Rectal smooth muscle tissue (tissue), 1 donor: ENCODE data around the gene NDE1.

Experiments used
- H3K27ac ChIP-seq: one replicate; pipeline ENCODE4 v1.7.0; 2013; ENCODE audit warnings: low read depth, low read length, inconsistent platforms
- H3K27me3 ChIP-seq: one replicate; pipeline ENCODE4 v1.7.0; 2013; ENCODE audit warnings: low read length; ENCODE audit not compliant: control insufficient read depth, insufficient read depth
- H3K36me3 ChIP-seq: one replicate; pipeline ENCODE4 v1.7.0; 2013; ENCODE audit warnings: low read length; ENCODE audit not compliant: control insufficient read depth, insufficient read depth
- H3K4me1 ChIP-seq: one replicate; pipeline ENCODE4 v1.7.0; 2013; ENCODE audit warnings: low read length; ENCODE audit not compliant: control insufficient read depth, insufficient read depth
- H3K4me3 ChIP-seq: one replicate; pipeline ENCODE4 v1.7.0; 2013; ENCODE audit warnings: low read length
- H3K9ac ChIP-seq: one replicate; pipeline ENCODE4 v1.7.0; 2013; ENCODE audit warnings: low read length

NDE1 gene

GRCh38 chr16:15610369-15610871 is 39.6 kb upstream of the NDE1 start:
- Histone ChIP-seq H3K4me1 (no peaks in the 10 kb centered on the region), H3K36me3 (peaks cover 39% of the 10 kb centered on the region), H3K27me3 (no peaks in the 10 kb centered on the region), H3K4me3 (no peak overlapping the region), H3K27ac (no peak overlapping the region), H3K9ac (no peak overlapping the region)

DNA sequence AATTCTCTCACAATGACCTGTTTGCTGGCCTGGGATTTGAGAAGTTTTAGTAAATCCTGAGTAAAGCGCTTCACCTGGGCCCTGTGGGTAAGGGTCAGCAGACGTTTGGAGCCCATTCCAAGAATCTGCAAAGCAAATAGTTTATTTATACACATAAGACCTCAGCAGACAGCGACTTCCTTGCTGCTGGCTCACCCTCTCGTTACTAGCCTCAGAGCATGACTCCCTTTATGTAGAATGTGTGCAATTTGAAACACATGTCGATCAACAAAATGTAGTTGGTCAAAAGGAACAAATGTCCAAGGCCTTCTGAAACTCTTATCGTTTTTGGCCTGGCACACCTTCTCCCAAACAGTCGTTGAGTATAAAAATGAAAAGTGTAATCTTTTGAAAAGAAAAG is 38.4 kb upstream of the NDE1 start:
- Histone ChIP-seq H3K36me3 (peaks cover 46% of the 10 kb centered on the region), H3K27me3 (no peaks in the 10 kb centered on the region), H3K4me3 (no peak overlapping the region), H3K27ac (no peak overlapping the region), H3K9ac (no peak overlapping the region), H3K4me1 (no peaks in the 10 kb centered on the region)

DNA sequence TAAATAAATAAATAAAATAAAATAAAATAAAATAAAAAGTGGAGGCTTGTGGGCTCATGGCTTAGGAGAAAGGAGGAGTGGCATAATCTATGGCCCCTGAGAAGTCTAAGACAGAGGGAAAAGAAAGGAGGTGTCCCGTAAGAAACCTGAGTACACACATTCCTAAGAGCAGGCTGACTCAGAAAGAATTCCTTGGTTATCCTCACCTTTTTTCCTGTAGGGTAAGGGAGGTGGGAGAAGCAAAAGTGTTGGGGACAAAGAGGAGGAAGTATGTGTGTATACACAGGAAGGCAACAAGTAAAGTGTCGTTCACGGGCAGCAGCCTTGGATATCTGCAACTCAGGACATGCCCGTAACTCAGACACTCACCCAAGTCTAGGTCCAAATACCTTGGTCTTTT is 36.4 kb upstream of the NDE1 start:
- H3K9ac ChIP-seq: no peak overlapping the region
- no peaks in the 10 kb centered on the region for H3K27me3 ChIP-seq
- no peak overlapping the region for H3K4me3 ChIP-seq
- peaks cover 46% of the 10 kb centered on the region for H3K36me3 ChIP-seq
- no peak overlapping the region for H3K27ac ChIP-seq
- H3K4me1 ChIP-seq: no peaks in the 10 kb centered on the region

DNA sequence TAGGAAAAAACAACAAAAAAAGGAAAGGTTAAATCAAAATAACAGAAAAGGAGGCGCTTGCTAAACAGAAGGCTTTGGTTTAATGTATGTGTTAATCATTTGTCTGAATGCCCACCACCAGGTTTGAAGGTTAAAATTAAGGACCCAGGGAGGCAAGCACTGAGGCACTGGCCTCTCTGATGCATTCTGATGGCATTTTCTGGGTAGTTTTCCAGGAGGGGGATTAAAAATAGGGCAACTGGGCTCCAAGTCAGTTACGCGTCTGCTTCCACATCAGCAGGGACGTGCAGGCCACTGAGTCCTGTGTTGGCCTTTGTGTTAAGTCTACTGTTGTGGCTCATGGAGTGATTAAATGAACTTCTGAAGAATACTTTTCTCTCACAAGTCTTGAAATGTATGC is 34.0 kb upstream of the NDE1 start:
- Histone ChIP-seq H3K27me3 (no peaks in the 10 kb centered on the region), H3K4me1 (no peaks in the 10 kb centered on the region), H3K4me3 (no peak overlapping the region), H3K9ac (no peak overlapping the region), H3K36me3 (peaks cover 52% of the 10 kb centered on the region), H3K27ac (no peak overlapping the region)

- Histone ChIP-seq H3K27me3 (no peaks in the 10 kb centered on the region), H3K4me1 (no peaks in the 10 kb centered on the region), H3K9ac (no peak overlapping the region), H3K4me3 (no peak overlapping the region), H3K27ac (no peak overlapping the region), H3K36me3 (peaks cover 50% of the 10 kb centered on the region)
Observed at GRCh38 chr16:15616475-15617165, 33.4 kb upstream of the NDE1 start.

- Histone ChIP-seq H3K4me3 (no peak overlapping the region), H3K27me3 (no peaks in the 10 kb centered on the region), H3K9ac (no peak overlapping the region), H3K36me3 (peaks cover 46% of the 10 kb centered on the region), H3K4me1 (no peaks in the 10 kb centered on the region), H3K27ac (no peak overlapping the region)
Observed at GRCh38 chr16:15617901-15618300, 32.1 kb upstream of the NDE1 start.

DNA sequence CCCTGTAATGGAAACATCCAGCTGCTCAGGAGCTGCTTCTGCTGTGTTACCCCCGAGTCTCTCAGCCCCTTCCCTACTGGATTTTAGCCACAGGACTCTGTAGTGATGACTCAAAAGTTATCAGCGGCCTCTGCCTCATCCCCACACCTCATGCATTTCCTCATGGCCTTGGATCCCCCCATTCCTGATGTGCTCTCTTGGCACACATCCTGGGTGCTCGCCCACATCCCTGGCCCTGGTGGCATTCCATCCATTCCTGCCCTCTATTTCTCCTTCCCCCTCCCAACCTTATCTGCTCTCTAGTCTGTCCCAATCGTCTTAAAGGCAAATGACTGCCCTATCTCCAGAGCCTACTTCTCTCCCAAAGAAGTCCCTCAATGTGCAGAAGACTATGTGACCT is 31.7 kb upstream of the NDE1 start:
- Histone ChIP-seq H3K9ac (no peak overlapping the region), H3K27me3 (no peaks in the 10 kb centered on the region), H3K4me1 (no peaks in the 10 kb centered on the region), H3K27ac (no peak overlapping the region), H3K4me3 (no peak overlapping the region), H3K36me3 (peaks cover 47% of the 10 kb centered on the region)

DNA sequence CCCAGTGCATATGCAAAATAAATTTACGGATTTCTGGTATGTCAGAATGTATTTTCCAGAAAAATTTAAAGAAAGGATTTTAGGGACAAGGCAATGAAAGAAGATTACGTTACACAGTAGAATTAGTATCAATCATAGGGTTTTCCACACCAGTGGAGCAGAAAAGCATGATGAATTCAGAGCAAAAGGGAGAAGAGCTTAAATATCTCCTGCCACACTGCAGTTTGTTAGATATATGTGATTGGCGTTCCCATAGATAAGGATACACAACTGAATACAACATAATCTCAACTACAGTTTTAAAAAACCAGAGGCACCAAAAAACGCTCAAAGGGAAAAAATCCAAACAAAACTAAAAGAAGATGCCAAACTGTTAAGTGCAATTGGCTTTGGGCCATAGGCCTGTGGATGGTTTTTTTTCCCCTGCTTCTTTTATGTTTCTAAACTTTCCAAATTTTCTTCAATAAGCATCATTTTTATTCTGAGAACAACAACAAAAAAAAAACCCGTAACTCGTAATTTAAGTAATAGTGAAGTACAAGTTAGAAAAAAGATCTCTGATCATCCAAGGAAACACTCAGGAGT is 29.3 kb upstream of the NDE1 start:
- no peaks in the 10 kb centered on the region for H3K4me1 ChIP-seq
- peaks cover 58% of the 10 kb centered on the region for H3K36me3 ChIP-seq
- H3K27me3 ChIP-seq: no peaks in the 10 kb centered on the region
- no peak overlapping the region for H3K4me3 ChIP-seq
- H3K9ac ChIP-seq: no peak overlapping the region
- no peak overlapping the region for H3K27ac ChIP-seq

GRCh38 chr16:15621456-15621855 is 28.6 kb upstream of the NDE1 start:
- H3K36me3 ChIP-seq: peaks cover 51% of the 10 kb centered on the region
- no peak overlapping the region for H3K27ac ChIP-seq
- no peaks in the 10 kb centered on the region for H3K27me3 ChIP-seq
- no peak overlapping the region for H3K9ac ChIP-seq
- H3K4me1 ChIP-seq: no peaks in the 10 kb centered on the region
- H3K4me3 ChIP-seq: no peak overlapping the region

DNA sequence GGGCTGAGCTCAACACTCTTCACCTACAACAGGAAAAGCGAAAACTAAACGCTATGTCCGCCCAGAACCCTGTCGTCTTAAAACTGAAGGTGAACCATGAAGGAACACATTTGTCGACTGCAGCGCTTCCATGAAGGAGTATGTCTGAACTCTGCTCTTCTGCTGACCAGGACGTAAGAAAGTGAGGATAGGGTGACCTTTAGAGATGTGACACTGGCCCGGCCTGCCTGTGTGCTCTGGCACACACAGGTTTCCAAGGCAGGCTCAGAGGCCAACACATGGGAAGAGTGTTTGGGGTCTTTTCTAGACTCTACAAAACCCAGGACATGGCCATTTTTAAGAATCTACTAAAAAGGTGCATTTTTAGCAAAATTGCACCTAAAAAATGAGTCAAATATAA is 28.2 kb upstream of the NDE1 start:
- Histone ChIP-seq H3K27ac (no peak overlapping the region), H3K4me1 (no peaks in the 10 kb centered on the region), H3K4me3 (no peak overlapping the region), H3K36me3 (peaks cover 46% of the 10 kb centered on the region), H3K27me3 (no peaks in the 10 kb centered on the region), H3K9ac (no peak overlapping the region)

DNA sequence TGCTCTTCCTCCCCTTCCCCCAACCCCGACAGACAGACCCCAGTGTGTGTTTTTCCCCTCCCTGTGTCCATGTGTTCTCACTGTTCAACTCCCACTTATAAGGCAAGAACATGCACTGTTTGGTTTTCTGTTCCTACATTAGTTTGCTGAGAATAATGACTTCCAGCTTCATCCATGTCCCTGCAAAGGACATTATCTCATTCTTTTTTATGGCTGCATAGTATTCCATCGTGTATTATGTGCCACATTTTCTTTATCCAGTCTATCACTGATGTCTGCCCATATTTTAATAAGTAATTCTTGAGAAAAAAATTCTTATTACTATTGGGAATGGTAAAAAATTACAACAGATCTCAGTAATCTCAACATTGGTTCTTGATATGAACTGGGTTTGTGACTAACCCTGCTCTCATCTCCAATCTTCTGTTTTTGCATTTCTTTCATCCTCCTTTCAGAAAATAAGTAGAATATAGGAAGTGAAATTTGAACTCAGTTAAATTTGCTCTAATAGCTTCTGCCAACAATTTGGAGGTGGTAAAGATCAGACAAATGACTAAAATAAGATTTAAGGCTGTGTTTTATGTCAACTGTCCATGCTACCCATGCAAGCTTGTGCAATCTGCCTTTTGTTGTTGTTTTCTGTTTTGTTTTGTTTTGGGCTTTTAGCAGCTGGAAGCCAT is 18.2 kb upstream of the NDE1 start:
- peaks cover 44% of the 10 kb centered on the region for H3K36me3 ChIP-seq
- H3K4me3 ChIP-seq: no peak overlapping the region
- no peak overlapping the region for H3K27ac ChIP-seq
- no peak overlapping the region for H3K9ac ChIP-seq
- H3K27me3 ChIP-seq: no peaks in the 10 kb centered on the region
- H3K4me1 ChIP-seq: no peaks in the 10 kb centered on the region

DNA sequence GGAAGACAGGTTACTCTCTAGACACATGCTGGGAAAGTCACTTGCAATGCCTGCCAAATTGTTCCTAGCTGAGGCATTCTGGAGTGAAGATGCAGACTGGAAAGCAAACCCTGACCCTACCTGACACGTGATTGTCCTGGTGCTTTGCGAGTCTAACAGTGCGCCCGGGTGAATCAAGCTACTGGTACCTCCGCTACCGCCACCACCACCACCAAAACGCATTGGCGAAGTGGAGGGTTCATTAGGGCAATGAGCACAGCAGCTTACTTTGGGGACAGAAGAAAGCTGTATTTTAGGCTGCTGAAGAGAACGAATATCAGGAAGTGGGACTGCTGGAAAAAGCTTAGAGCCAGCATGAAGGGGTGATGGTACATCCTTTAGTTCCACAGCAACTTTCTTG is 14.1 kb upstream of the NDE1 start:
- H3K9ac ChIP-seq: no peak overlapping the region
- H3K27me3 ChIP-seq: no peaks in the 10 kb centered on the region
- no peak overlapping the region for H3K4me3 ChIP-seq
- H3K4me1 ChIP-seq: no peaks in the 10 kb centered on the region
- peaks cover 34% of the 10 kb centered on the region for H3K36me3 ChIP-seq
- H3K27ac ChIP-seq: no peak overlapping the region
